DMS 273 treated with DMSO at 0.1 percent for 48 hours (cell line): ENCODE data around the gene SORL1.

Source experiments
- DNase-seq: peaks from one replicate; lab custom pipeline; 2025; lab: John Stamatoyannopoulos, UW

The SORL1 gene

GRCh38 chr11:121587182-121587581 is 135.1 kb downstream of the SORL1 start:
- DNase-seq, result no peak

DNA sequence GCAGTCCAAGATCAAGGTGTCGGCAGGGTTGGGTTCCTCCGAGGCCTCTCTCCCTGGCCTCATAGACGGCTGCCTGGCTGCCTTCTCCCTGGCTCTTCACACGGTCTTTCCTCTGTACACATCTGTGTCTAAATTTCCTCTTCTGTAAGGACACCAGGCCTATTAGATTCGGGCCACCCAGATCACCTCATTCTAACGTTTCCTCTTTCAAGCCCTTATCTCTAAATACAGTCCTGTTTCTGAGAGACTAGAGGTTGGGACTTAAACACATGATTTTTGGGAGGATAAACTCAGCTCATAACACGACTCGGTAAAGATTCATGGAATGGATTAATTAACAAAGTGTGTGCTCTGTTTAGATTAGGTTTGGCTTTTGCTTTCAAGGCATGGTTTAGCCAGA is 136.6 kb downstream of the SORL1 start:
- DNase-seq, result no peak

- no peak for DNase-seq
These were observed 137.9 kb downstream of the SORL1 start for GRCh38 chr11:121589946-121590537.

- no peak for DNase-seq
These were observed 138.8 kb downstream of the SORL1 start for GRCh38 chr11:121590772-121591404.

DNA sequence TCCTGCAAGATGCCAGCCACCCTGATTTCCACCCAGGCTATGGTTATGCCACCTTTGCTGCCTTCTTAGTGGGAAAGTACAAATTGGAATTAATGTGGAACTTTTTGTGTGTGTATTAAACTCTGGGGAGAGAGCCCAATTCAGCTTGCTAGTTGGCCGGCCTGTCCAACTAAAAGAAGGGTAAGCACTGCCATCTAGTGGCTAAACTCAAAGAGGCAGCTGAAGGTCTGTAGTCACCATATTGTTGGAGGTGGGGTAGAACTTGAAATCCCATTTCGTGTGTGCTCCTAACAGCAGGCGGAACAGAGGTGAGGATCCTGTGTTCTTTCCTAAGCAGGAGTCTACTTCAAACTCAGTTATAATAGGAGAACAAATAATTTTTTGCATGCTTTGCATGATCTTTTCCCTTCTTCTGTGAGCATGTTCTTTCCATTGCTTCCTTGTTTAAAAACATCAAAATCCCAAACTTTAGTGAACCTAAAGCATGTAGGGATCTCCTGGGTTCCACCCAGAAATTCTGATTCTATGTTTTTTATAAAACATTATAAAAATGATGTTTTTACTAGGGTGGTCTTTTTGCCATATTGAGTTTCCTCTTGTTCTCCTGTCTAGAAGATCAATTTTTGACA is 139.4 kb downstream of the SORL1 start:
- DNase-seq, result no peak

- no peak for DNase-seq
These were observed 140.6 kb downstream of the SORL1 start for GRCh38 chr11:121592708-121593107.

DNA sequence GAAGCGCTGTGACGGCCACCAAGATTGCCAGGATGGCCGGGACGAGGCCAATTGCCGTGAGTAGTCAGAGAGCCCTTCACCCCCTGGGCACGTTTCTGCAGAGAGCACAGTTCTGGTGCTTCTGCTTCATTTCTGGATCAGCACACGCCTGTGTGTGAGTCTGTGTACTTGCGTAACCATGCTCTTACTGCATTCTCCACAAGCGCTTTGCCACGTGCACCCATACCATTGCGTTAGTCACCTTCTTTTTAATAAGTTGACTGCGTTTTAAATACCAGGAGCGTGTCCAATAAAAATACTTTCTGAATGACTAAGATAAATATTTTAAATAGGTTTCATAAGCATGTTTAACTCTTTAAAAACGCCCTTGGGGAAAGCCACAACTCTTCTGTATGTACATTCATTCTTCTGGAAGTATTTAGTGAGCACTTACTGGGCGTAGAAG is 143.6 kb downstream of the SORL1 start:
- DNase-seq, result no peak

DNA sequence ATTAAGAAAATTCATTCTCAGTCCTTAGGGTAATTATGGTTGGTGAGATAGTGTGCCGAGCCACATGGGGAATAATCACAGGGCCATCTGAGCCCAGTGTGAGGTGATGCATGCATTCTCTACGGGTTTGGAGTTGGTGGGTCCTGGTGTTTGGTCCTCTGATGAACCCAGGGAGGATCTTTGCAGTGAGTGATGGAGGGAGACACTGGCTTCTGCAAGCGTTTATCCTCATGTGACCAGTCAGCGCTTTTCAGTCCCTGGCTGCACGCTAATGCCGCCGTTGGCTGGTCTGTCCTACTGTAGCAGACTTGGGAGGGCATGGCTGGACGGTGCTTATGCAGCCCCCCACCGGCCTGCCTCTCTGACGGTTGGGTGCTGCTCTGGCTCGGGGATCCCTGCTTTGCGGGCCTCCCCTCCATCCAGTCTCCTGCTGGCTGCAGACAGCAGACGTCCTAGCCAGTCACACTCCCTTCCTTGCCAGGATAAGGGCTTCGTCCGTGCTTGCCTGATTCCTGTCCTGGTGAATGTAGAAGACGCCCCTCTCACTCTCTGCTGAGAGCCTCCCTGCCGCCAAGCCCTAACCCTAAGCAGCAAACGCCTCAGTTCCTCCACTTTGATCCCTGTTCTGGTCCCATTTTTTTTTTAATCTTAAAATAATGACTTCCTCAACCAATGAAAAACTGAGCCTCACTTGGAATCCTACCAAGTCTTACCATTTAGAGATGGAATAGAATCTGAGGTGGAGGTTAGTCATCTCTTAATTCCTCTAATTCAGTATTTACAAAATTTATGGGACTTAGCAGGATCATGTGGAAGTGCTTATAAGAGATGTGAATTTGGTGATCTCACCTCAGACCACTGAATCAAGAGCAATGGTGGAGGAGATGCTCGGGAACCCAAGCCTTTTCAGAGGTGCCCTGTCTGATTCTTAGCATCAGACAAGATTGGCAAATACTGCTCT is 144.4 kb downstream of the SORL1 start:
- DNase-seq, result no peak

GRCh38 chr11:121603316-121603715 is 151.2 kb downstream of the SORL1 start:
- no peak for DNase-seq

DNA sequence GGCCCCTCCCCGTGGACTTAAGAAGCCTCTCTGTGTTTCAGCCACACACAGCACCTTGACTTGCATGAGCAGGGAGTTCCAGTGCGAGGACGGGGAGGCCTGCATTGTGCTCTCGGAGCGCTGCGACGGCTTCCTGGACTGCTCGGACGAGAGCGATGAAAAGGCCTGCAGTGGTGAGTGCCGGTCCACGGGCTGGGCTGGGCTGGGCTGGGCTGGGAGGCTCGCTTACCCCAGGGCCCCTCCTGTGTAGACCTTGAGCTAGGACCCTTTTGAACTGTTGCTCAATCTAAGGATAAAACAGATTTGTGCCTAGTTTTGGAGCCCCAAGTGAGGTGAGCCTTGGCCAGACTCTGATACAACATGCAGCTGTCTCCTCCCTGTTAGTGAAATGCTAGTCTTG is 152.0 kb downstream of the SORL1 start:
- no peak for DNase-seq

DNA sequence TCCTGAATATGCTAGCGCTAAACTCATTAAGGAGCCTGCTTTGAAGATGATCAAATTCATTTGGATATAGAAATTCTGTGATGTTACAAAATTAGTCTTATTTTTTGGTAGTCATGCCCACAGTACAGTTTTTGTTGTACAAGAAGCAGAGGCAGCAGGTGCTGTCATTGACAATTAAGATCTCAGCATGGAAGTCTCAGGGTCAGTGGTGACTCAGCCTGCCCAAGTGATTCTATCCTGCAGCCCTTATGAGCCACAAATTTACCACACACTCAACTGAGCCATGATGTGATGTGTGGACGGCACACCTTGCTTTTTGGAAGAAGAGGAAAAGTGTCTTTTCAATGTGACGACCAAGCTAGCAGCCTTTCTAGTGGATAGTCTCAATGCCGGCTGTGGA is 154.2 kb downstream of the SORL1 start:
- no peak for DNase-seq

DNA sequence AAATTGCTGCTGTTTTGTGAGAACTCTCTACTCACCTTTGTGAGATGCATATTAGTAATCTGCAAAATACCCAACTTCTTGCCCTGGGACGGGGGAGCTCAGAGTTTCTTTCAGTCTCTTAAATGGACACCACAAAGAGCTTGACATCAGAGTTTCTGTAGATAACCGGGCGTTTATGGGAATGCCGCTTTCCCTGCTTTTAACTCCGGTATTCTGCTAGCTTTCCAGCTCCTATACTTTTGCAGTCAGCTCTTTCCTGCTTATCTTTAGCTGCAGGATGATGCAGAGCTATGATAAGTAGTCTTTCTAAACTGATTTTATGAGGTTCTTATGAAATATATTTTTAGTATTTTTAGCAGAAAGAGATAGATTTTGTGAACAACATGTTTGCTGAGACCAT is 155.2 kb downstream of the SORL1 start:
- DNase-seq, result no peak

DNA sequence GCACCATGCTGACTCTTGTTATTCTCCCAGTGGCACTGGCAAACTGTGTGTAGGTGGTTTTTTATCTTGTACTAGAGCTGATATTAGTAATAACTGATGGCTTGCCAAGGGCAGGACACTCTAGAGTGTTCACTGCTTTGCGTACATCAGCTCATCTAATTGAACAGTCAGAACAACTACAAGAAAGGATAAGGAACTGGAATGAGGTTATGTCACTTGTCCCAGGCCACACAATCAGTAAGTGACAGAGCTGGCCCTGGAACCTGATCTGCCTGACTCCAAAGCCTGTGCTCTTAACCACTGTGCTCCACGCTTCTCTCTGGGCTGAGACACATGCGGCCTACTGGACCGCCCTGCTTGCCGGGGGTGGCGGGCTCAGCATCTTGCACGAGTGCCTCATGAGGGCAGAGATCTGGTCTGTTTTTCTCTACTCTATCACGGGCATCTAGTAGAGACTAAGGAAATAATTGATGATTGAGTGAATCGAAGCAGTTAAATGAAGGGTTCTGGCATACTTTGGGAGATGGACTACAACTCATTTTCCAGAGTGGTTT is 156.5 kb downstream of the SORL1 start:
- no peak for DNase-seq

- DNase-seq, result no peak
These were observed 158.6 kb downstream of the SORL1 start for GRCh38 chr11:121610706-121611105.

DNA sequence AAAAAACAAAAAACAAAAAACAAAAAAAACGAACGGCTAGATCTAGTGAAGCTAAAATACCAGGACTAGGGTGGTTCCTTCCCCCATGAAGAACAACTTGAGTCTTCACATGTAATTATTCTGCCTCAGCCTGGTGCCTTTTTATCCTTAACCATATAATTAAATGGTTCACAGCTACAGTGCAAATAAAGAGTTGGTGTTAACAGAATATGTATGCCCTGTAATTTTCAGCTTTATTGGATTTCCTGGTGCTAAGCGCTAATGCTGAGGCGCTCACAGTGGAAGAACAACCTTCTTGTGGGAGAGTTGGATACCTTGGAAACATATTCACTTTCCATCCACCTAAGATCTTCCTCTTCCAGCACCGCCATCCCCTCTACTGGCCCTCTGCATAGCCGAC is 159.1 kb downstream of the SORL1 start:
- DNase-seq, result no peak

- no peak for DNase-seq
These were observed 161.6 kb downstream of the SORL1 start for GRCh38 chr11:121613724-121614123.

- DNase-seq, result no peak
These were observed 162.6 kb downstream of the SORL1 start for GRCh38 chr11:121614636-121615240.

DNA sequence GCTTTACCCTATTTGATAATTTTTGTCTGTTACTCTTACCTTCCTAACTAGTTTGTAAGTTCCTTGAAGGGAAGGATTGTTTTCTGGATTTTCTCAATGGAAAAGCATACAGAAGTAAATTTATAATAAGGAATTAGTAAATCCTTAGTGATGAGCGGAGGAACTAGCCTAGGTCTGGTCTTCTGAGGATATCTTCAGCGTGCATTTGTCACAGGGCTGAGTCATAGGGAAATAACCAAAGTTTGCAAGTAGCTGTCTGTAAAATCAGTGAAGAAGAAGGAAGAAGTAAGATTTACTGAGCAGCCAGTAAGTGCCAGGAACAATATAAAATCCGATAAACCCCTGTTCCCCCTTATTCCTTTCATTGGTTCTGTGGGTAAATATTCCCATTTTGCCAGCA is 163.4 kb downstream of the SORL1 start:
- DNase-seq, result no peak

GRCh38 chr11:121618516-121618915 is 166.4 kb downstream of the SORL1 start:
- no peak for DNase-seq

DNA sequence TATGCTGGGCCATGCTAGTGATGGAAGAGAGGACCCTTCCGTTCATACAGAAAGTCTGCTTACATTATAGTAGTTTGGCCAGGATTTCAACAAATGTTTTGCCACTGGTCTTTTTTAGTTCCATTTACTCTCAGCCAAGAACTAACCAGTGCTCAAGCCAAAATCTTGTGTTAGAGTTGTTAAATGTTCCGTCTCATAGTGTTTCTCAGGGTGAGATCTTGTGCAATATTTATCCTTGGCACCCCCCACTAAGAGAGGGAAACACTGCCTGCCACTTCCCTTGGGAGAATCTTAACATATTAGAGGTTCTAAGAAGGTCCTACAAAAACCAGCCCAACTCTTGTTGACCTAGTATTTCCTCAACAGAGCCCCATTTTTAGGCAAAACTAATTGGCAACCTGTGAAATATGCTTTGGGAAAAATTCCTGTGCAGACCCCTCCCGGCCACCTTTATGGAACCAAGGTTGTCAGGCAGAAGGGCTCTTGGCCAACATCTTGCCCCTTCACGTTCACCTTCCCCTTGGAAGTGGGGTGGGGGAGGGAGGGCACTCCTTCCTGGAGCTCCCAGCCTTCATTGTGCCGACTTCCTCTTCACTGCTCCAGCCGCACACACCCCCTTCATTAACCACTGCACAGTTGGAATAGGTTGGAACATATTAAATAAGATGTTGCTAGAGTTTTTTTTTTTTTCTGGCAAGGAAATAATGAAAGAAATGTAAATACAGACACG is 173.8 kb downstream of the SORL1 start:
- DNase-seq, result no peak

- no peak for DNase-seq
These were observed 174.4 kb downstream of the SORL1 start for GRCh38 chr11:121626507-121626875.
